HG03045 (cell line): ENCODE results near the gene SMARCE1.
"Not testable (repeated sequence)": the region's sequence is repeated elsewhere in the genome, so short reads cannot be mapped to it uniquely, and the experiment has no call there.

Source experiments
- ATAC-seq: cut with Tn5 transposase; IDR thresholded peaks from one replicate; pipeline ENCODE4 v1.9.1; 2021; ENCODE audit warnings: mild to moderate bottlenecking, moderate library complexity; ENCODE audit not compliant: unreplicated experiment

Gene SMARCE1

GRCh38 chr17:40586264-40586663, 61.4 kb downstream of the SMARCE1 start:
- ATAC-seq = not testable (repeated sequence)

- ATAC-seq = not testable (repeated sequence)
Measured at GRCh38 chr17:40584950-40585349, 62.7 kb downstream of the SMARCE1 start.

DNA sequence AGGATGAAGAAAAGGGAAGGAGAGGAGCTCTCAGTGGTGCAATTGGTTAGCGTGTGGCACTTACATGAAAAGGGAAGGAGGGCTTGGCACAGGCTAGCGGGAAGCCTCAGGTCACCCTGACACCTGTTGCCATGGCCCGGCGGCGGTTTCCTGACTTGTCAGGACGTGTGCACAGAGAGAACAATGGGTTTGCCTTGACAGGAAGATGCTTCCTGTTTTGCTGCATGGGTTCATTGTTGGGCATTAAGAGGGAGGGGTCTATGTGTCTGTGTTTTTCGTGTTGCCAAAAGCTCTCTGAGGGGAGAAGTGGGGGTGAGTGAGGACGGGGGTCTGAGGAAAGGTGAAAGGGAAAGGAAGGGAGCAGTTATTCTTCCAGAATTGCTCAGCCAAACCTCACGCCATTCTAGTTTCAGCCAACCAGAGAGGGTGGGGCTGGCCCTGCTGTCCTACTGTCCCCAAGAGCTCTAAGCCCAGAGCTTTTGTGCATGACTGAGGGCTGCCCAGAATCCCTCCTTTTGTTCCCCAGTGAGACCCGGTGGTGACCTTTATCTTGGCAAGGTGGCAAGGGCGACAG, 65.2 kb downstream of the SMARCE1 start:
- ATAC-seq = peak; percentile 84

- no peak for ATAC-seq
Measured at GRCh38 chr17:40580140-40580539, 67.5 kb downstream of the SMARCE1 start.

DNA sequence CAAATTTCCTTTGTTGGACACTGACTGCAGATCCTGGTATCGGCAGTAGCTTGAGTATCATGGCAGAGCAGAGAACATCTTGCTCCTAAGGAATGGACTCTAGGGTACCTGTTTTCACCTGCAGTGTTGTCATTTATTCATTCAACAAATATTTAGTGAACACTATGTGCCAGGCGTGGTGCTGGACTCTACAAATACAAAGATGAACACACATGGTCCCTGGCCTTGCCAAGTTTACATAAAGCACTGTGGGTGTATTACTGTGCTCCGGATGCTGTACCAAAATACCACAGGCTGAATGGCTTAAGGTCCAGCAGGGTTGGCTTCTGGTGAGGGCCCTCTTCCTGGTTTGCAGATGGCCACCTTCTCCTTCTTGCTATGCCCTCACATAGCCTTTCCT, 68.1 kb downstream of the SMARCE1 start:
- no peak for ATAC-seq

DNA sequence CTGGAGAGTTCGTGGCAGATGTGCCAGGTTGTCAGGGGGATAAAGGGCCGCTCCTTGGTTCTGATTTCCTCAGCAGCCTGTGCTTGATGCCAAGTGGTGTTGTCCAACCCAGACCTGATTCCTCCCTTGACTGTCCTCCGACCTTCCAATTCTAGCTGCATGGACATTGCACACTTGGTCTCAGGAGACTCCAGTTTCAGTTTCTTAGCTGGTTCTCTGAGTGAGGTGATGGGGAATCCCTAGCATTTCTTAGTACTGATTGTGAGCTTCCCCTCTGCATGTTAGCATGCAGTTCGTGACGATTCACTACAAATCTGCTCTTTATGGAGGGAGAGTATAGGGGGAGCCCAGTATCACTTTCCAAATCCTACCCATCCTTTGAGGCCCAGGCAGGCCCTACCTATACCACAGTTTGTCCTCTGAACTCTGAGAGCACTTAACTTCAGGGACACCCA, 70.0 kb downstream of the SMARCE1 start:
- ATAC-seq = peak; percentile 65

DNA sequence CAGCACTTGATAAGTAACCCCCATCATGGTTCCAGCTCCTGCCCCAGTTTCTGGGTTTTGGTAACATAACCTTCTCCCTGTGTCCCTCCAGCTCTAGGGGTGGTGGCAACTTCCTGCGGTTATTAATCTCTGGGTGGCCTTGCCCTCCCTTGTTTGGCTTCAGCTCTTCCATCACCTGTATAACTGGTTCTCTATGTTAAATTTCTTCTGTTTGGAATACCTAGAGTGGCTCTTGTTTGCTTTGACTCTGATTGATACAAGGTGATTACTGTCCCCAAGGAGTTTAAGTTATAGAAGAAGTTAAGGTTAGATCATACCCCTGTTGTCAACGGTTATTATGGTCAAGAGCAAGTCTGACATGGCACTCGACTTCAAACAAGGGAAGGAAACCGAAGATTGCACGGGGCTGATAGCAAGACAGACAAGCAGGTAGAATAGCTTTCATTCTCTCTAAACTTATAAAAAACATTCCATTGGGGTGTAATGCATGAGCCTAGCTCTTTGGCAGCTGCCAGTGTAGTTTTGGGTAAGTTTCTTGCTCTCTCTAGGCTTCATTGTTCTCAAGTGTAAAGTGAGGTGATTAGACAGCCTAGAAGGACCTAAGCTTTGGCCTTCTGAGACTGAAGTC, 71.4 kb downstream of the SMARCE1 start:
- no peak for ATAC-seq
